Suprapubic skin (tissue), 4 donors: ENCODE measurements around the gene PRICKLE1. TPM values are rescaled to one million over a fixed set of nuclear protein-coding genes. Genes with fewer than 3 reads are reported as not detected.

ENCODE experiments used
- DNase-seq, 2 donors: peaks; one replicate each; pipeline ENCODE4 v3.0.0-alpha.2; 2019; ENCODE audit warnings: low spot score in 2 of 2
- H3K27ac ChIP-seq: fragments of 200-600 bp; sonication (generic); one replicate; pipeline ENCODE4 v1.5.1; 2019
- H3K27me3 ChIP-seq: fragments of 200-600 bp; sonication (generic); one replicate; pipeline ENCODE4 v1.5.1; 2019
- H3K36me3 ChIP-seq: fragments of 200-600 bp; sonication (generic); one replicate; pipeline ENCODE4 v1.5.1; 2019
- H3K4me1 ChIP-seq: fragments of 200-600 bp; sonication (generic); one replicate; pipeline ENCODE4 v1.5.1; 2019
- H3K4me3 ChIP-seq: fragments of 200-600 bp; sonication (generic); one replicate; pipeline ENCODE4 v1.5.1; 2019; ENCODE audit warnings: mild to moderate bottlenecking
- H3K9me3 ChIP-seq: fragments of 200-600 bp; sonication (generic); one replicate; pipeline ENCODE4 v1.5.1; 2019
- EP300 ChIP-seq: sonication (generic); formaldehyde crosslinking; IDR thresholded peaks from one replicate; pipeline ENCODE4 v1.6.1; 2017; ENCODE audit warnings: antibody characterized with exemption
- POLR2A ChIP-seq, 2 donors: fragments of 450-650 bp; IDR thresholded peaks; one replicate each; pipeline ENCODE4 v1.6.1; 2017; ENCODE audit warnings: antibody characterized with exemption in 2 of 2, mild to moderate bottlenecking in 2 of 2, moderate library complexity in 2 of 2
- POLR2AphosphoS5 ChIP-seq, 3 donors: sonication (generic); formaldehyde crosslinking; IDR thresholded peaks; one replicate each; pipeline ENCODE4 v1.6.1; 2017; ENCODE audit warnings: antibody characterized with exemption in 3 of 3
- WGBS: methylation state at CpG from one replicate; pipeline ENCODE4 v1.1.5; 2018; 5-methylcytosine and 5-hydroxymethylcytosine counted together
- total RNA-seq, 4 donors: library from RNA; depleted of rRNA; stranded (reverse); fragments of >200 nt; gene quantifications; one replicate each; pipeline ENCODE4 v1.1.0, GENCODE V29; 2016
- TF ChIP-seq, protein P1 (sequence below), 2 donors: fragments of 200-600 bp in 1 of 2; fragments of 450-650 bp in 1 of 2; sonication (generic) in 1 of 2; IDR thresholded peaks; one replicate each; pipeline ENCODE4 v1.5.1; 2016 to 2019; ENCODE audit warnings: antibody characterized with exemption in 2 of 2, mild to moderate bottlenecking in 1 of 2, moderate library complexity in 1 of 2

Gene PRICKLE1
- total RNA-seq, 4 donors from 2014 or later: 5.8 to 18.9 (median 6.9) TPM

DNA sequence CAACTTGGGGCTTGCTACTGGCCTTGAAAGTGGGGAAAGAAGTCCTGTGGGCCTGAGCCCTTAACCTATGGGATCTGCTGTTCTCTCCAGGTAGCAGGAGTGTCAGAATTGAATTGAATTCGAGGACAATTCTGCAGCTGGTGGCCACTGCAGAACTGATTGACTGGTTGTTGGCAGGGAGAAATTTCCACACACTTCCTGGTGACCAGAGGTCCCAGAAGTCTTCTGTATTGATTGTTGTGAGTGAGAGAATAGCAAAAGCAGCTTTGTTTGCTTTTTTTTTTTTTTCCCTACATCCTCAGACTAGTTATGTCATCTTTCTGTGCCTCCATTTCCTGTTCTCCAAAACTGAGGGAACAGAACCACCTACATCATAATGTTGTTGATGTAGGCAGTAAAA is 64.1 kb downstream of the PRICKLE1 start:
- DNase-seq: no peak
- H3K27ac ChIP-seq: no peak overlapping the region
- WGBS: 94% methylated on average over 1 of the region's 1 CpG

DNA sequence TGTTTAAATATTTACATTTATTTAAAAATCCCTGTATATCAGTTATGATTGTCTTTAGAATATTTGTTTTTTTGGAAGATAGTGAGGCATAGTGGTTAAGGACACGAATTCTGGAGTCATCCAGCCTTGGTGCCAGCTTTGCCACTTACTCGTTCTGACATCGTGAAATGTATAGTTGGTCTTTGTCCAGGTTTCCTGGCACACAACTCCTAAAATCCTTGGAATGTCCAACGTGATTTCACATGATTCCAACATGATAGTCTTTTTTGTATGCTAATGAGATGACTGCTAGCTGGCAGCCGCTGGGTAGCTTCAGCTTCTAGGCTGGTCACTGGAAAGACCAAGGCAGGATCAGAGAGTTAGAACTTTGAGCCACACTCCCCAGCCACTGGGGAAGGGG is 64.8 kb downstream of the PRICKLE1 start:
- no peak for DNase-seq
- 63% methylated on average over 5 of the region's 5 CpGs for WGBS
- Histone ChIP-seq H3K27ac (no peak overlapping the region), H3K27me3 (no peaks in the 10 kb centered on the region), H3K4me1 (no peaks in the 10 kb centered on the region), H3K36me3 (no peaks in the 10 kb centered on the region), H3K4me3 (no peak overlapping the region), H3K9me3 (no peaks in the 10 kb centered on the region)
- no peak for TF ChIP-seq POLR2AphosphoS5 (IDR thresholded peaks at IDR 0.05)
- TF ChIP-seq, protein P1, sequence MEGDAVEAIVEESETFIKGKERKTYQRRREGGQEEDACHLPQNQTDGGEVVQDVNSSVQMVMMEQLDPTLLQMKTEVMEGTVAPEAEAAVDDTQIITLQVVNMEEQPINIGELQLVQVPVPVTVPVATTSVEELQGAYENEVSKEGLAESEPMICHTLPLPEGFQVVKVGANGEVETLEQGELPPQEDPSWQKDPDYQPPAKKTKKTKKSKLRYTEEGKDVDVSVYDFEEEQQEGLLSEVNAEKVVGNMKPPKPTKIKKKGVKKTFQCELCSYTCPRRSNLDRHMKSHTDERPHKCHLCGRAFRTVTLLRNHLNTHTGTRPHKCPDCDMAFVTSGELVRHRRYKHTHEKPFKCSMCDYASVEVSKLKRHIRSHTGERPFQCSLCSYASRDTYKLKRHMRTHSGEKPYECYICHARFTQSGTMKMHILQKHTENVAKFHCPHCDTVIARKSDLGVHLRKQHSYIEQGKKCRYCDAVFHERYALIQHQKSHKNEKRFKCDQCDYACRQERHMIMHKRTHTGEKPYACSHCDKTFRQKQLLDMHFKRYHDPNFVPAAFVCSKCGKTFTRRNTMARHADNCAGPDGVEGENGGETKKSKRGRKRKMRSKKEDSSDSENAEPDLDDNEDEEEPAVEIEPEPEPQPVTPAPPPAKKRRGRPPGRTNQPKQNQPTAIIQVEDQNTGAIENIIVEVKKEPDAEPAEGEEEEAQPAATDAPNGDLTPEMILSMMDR (IDR thresholded peaks at IDR 0.05): no peak
- TF ChIP-seq EP300: no peak
- no peak for TF ChIP-seq POLR2A (IDR thresholded peaks at IDR 0.05)

More for the DNA sequence above, 64.1 kb downstream of the PRICKLE1 start:
- TF ChIP-seq POLR2AphosphoS5 (IDR thresholded peaks at IDR 0.05) (no peak), POLR2A (IDR thresholded peaks at IDR 0.05) (no peak), EP300 (no peak)
- TF ChIP-seq, protein P1 (IDR thresholded peaks at IDR 0.05): no peak
- Histone ChIP-seq H3K36me3 (no peaks in the 10 kb centered on the region), H3K4me3 (no peak overlapping the region), H3K9me3 (no peaks in the 10 kb centered on the region), H3K27me3 (no peaks in the 10 kb centered on the region), H3K4me1 (no peaks in the 10 kb centered on the region)

- no peak for TF ChIP-seq EP300
- no peak for TF ChIP-seq POLR2A (IDR thresholded peaks at IDR 0.05)
- no peak for TF ChIP-seq POLR2AphosphoS5 (IDR thresholded peaks at IDR 0.05)
- TF ChIP-seq, protein P1 (IDR thresholded peaks at IDR 0.05): no peak
- no peaks in the 10 kb centered on the region for H3K27me3 ChIP-seq
- H3K4me3 ChIP-seq: no peak overlapping the region
- no peaks in the 10 kb centered on the region for H3K36me3 ChIP-seq
- no peak for DNase-seq
- 56% methylated on average over 2 of the region's 2 CpGs for WGBS
- H3K9me3 ChIP-seq: no peaks in the 10 kb centered on the region
- H3K27ac ChIP-seq: no peak overlapping the region
- H3K4me1 ChIP-seq: no peaks in the 10 kb centered on the region
These were observed 73.0 kb downstream of the PRICKLE1 start for GRCh38 chr12:42516573-42516972.

DNA sequence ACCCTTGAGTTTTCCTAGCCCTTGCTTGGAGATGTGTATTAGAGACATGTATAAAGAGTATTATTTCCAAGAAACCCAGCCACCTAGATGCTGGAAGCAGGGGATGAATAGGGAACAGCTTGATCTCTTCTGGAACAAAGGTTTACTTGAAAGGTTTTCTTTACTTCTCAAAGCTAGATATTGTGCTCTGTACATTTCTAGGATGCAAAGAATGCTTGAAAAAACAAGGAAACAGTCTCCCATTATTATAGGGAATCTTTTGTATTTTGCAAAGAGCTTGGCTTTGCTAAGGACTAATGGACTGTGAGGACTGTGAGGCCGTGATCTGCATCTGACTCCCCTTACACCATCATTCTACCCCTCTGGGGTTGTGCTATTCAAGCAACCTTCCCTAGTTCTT is 77.9 kb downstream of the PRICKLE1 start:
- Histone ChIP-seq H3K27me3 (no peaks in the 10 kb centered on the region), H3K27ac (no peak overlapping the region), H3K9me3 (no peaks in the 10 kb centered on the region), H3K4me1 (no peaks in the 10 kb centered on the region), H3K4me3 (no peak overlapping the region), H3K36me3 (no peaks in the 10 kb centered on the region)
- 95% methylated on average over 1 of the region's 1 CpG for WGBS
- DNase-seq: no peak
- TF ChIP-seq EP300 (no peak), POLR2A (IDR thresholded peaks at IDR 0.05) (no peak), POLR2AphosphoS5 (IDR thresholded peaks at IDR 0.05) (no peak)
- TF ChIP-seq, protein P1 (IDR thresholded peaks at IDR 0.05): no peak

DNA sequence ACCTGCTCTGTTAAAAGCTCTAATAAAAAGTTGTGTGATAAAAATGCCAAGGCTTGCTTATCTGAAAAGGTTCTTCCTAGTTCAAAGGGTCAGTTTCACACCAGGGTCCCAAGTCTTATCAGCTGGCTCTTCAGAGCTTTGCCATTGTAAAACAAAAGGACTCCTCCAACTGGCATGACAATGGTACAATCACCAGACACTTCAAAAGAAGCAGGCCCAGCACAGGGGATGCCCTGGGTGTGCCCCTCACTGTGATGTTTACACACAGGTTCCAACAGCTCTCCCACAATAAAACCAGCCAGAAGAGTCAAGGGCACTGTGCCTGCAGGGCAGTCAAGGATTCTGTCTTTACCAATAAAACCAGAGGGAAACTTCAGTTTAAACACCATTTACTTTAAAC is 78.7 kb downstream of the PRICKLE1 start:
- Histone ChIP-seq H3K4me3 (no peak overlapping the region), H3K27ac (no peak overlapping the region), H3K27me3 (no peaks in the 10 kb centered on the region), H3K36me3 (no peaks in the 10 kb centered on the region), H3K9me3 (no peaks in the 10 kb centered on the region), H3K4me1 (no peaks in the 10 kb centered on the region)
- TF ChIP-seq, protein P1 (IDR thresholded peaks at IDR 0.05): no peak
- TF ChIP-seq POLR2A (IDR thresholded peaks at IDR 0.05): no peak
- TF ChIP-seq POLR2AphosphoS5 (IDR thresholded peaks at IDR 0.05): no peak
- no peak for TF ChIP-seq EP300
- no peak for DNase-seq
